Prostate gland (tissue), 2 donors: ENCODE results near the gene ZNF563.

Experiments used
- POLR2A ChIP-seq: fragments of 450-650 bp; IDR thresholded peaks from one replicate; pipeline ENCODE4 v1.6.1; 2016; ENCODE audit warnings: antibody characterized with exemption, mild to moderate bottlenecking
- TF ChIP-seq, protein P1 (sequence below), 4 experiments: fragments of 200-600 bp in 2 of 4; fragments of 450-650 bp in 2 of 4; sonication (generic) in 2 of 4; IDR thresholded peaks; 1 replicate in 3 of 4; 2 replicates in 1 of 4; pipeline ENCODE4 v1.5.1; 2016 to 2019; ENCODE audit warnings: antibody characterized with exemption in 4 of 4, mild to moderate bottlenecking in 2 of 4, moderate library complexity in 2 of 4

DNA sequence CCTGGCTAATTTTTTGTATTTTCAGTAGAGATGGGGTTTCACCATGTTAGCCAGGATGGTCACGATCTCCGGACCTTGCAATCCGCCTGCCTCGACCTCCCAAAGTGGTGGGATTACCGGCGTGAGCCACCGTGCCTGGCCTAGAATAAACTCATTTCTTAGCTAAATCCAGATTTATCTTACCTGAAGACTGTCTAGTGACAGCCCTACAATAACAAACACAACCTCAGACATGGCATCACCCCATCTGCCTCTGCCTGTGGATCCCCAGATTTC is 43.7 kb downstream of the ZNF563 start:
- TF ChIP-seq, protein P1, sequence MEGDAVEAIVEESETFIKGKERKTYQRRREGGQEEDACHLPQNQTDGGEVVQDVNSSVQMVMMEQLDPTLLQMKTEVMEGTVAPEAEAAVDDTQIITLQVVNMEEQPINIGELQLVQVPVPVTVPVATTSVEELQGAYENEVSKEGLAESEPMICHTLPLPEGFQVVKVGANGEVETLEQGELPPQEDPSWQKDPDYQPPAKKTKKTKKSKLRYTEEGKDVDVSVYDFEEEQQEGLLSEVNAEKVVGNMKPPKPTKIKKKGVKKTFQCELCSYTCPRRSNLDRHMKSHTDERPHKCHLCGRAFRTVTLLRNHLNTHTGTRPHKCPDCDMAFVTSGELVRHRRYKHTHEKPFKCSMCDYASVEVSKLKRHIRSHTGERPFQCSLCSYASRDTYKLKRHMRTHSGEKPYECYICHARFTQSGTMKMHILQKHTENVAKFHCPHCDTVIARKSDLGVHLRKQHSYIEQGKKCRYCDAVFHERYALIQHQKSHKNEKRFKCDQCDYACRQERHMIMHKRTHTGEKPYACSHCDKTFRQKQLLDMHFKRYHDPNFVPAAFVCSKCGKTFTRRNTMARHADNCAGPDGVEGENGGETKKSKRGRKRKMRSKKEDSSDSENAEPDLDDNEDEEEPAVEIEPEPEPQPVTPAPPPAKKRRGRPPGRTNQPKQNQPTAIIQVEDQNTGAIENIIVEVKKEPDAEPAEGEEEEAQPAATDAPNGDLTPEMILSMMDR (IDR thresholded peaks at IDR 0.05), result no peak
- no peak for TF ChIP-seq POLR2A
